B cell (primary cell): Measurements from ENCODE around the gene CRELD2. TPM values are rescaled to one million over a fixed set of nuclear protein-coding genes. Genes with fewer than 3 reads are reported as not detected.

Source experiments
- ATAC-seq: fragments of 200-7000 bp; cut with Tn5 transposase; one replicate; pipeline ENCODE4 v1.10.0; 2021; ENCODE audit warnings: low read depth, mild to moderate bottlenecking, moderate number of reproducible peaks, moderate library complexity
- CTCF ChIA-PET: fragments of 350-600 bp; sonication (Branson Sonifier 250); formaldehyde crosslinking; loops from one replicate; lab custom pipeline; 2021; ENCODE audit warnings: antibody characterized with exemption, inconsistent platforms; lab: Charles Lee
- POLR2A ChIA-PET: fragments of 350-600 bp; sonication (Branson Sonifier 250); formaldehyde crosslinking; loops from one replicate; lab custom pipeline; 2021; ENCODE audit warnings: antibody characterized with exemption; lab: Charles Lee
- DNase-seq: peaks from one replicate; pipeline ENCODE4 v3.0.0; 2013
- H2AFZ ChIP-seq: 2 replicates; pipeline ENCODE4 v1.6.1; 2012; ENCODE audit warnings: mild to moderate bottlenecking, low read depth, low read length; ENCODE audit not compliant: insufficient read depth, poor library complexity, severe bottlenecking
- H3K27ac ChIP-seq, 2 donors: 1 replicate in 1 of 2; 2 replicates in 1 of 2; pipeline ENCODE4 v1.5.1; 2012 to 2013; ENCODE audit warnings: low read length in 2 of 2, mild to moderate bottlenecking in 2 of 2, moderate library complexity in 1 of 2
- H3K27me3 ChIP-seq, 4 experiments: fragments of 200-600 bp in 1 of 4; sonication (generic) in 1 of 4; replicated peaks in 1 of 4; 1 replicate in 2 of 4; 2 replicates in 2 of 4; pipeline versions ENCODE4 v1.6.1 to v1.7.0; 2013 to 2016; ENCODE audit warnings: low read length in 3 of 4, mild to moderate bottlenecking in 2 of 4, mixed read lengths in 1 of 4, moderate library complexity in 1 of 4; ENCODE audit not compliant: insufficient read depth in 4 of 4, control insufficient read depth in 3 of 4; ENCODE audit errors: control extremely low read depth in 1 of 4
- H3K36me3 ChIP-seq, 2 experiments: replicated peaks in 1 of 2; 1 replicate in 1 of 2; 2 replicates in 1 of 2; pipeline versions ENCODE4 v1.6.1 to v1.7.1; 2013; ENCODE audit warnings: low read length in 1 of 2; ENCODE audit not compliant: insufficient read depth in 2 of 2, control insufficient read depth in 1 of 2; ENCODE audit errors: control extremely low read depth in 1 of 2, extremely low read depth in 1 of 2
- H3K4me1 ChIP-seq, 2 donors: fragments of 200-600 bp in 1 of 2; sonication (generic) in 1 of 2; 1 replicate in 1 of 2; 2 replicates in 1 of 2; pipeline versions ENCODE4 v1.5.1 to v1.6.1; 2013 to 2017; ENCODE audit warnings: low read length in 2 of 2; ENCODE audit not compliant: control insufficient read depth in 2 of 2, insufficient read depth in 2 of 2
- H3K4me2 ChIP-seq: replicated peaks from 2 replicates; pipeline ENCODE3; 2012; ENCODE audit warnings: mild to moderate bottlenecking, low read depth, low read length; ENCODE audit not compliant: poor library complexity, severe bottlenecking
- H3K4me3 ChIP-seq, 5 experiments: fragments of 200-600 bp in 1 of 5; sonication (generic) in 1 of 5; 1 replicate in 3 of 5; 2 replicates in 2 of 5; pipeline versions ENCODE4 v1.5.1 to v1.7.0; 2011 to 2016; ENCODE audit warnings: low read length in 4 of 5, mild to moderate bottlenecking in 4 of 5, low read depth in 2 of 5, control low read depth in 1 of 5, moderate library complexity in 1 of 5; ENCODE audit not compliant: insufficient read depth in 1 of 5; ENCODE audit errors: control extremely low read depth in 1 of 5, extremely low read depth in 1 of 5
- H3K79me2 ChIP-seq: fragments of 200-600 bp; sonication (generic); one replicate; pipeline ENCODE4 v1.6.0; 2016; ENCODE audit warnings: low read length; ENCODE audit not compliant: control insufficient read depth, insufficient read depth
- H3K9ac ChIP-seq: fragments of 200-600 bp; sonication (generic); 2 replicates; pipeline ENCODE4 v1.6.1; 2017; ENCODE audit warnings: mild to moderate bottlenecking, low read length, moderate library complexity
- H3K9me3 ChIP-seq, 3 donors: one replicate each; pipeline versions ENCODE4 v1.6.1 to v1.7.1; 2013; ENCODE audit warnings: low read length in 2 of 3; ENCODE audit not compliant: control insufficient read depth in 2 of 3, insufficient read depth in 1 of 3; ENCODE audit errors: control extremely low read depth in 1 of 3
- H4K20me1 ChIP-seq: 2 replicates; pipeline ENCODE4 v1.6.0; 2012; ENCODE audit warnings: mild to moderate bottlenecking, low read length; ENCODE audit not compliant: insufficient read depth, control insufficient read depth, poor library complexity, severe bottlenecking
- H3K27ac Mint-ChIP-seq: one replicate; pipeline ENCODE4 v1.8.0; 2021; ENCODE audit warnings: mixed read lengths
- H3K27me3 Mint-ChIP-seq: one replicate; pipeline ENCODE4 v1.8.0; 2021; ENCODE audit warnings: mixed read lengths
- H3K4me1 Mint-ChIP-seq: one replicate; pipeline ENCODE4 v1.8.0; 2021; ENCODE audit warnings: mixed read lengths
- H3K4me3 Mint-ChIP-seq: one replicate; pipeline ENCODE4 v1.8.0; 2021; ENCODE audit warnings: mixed read lengths
- H3K9me3 Mint-ChIP-seq: one replicate; pipeline ENCODE4 v1.8.0; 2022; ENCODE audit warnings: mixed read lengths; ENCODE audit not compliant: insufficient read depth
- CTCF ChIP-seq: fragments of 200-600 bp; IDR thresholded peaks from one replicate; pipeline ENCODE4 v1.8.0; 2022; ENCODE audit warnings: antibody characterized with exemption, mild to moderate bottlenecking
- EZH2 ChIP-seq: IDR thresholded peaks from 2 replicates; pipeline ENCODE4 v1.6.1; 2012; ENCODE audit warnings: borderline replicate concordance, low read depth, mild to moderate bottlenecking, moderate library complexity, low read length; ENCODE audit not compliant: insufficient read depth, poor library complexity, severe bottlenecking
- WGBS: methylation state at CpG from one replicate; pipeline ENCODE4 v1.1.5; 2013; ENCODE audit warnings: missing lambda C conversion rate; ENCODE audit not compliant: insufficient coverage; 5-methylcytosine and 5-hydroxymethylcytosine counted together
- intact Hi-C: fragments of 100-400 bp; cut with micrococcal nuclease; formaldehyde crosslinking; loops from one replicate; pipeline ENCODE4 v1.10.0; 2022
- polyA plus RNA-seq: library from polyadenylated mRNA; depleted of rRNA; stranded (reverse); fragments of >200 nt; gene quantifications from 2 replicates; pipeline ENCODE4 v1.2.3, GENCODE V29; 2012
- total RNA-seq, 2 donors: library from RNA; stranded (reverse); fragments of 120-200 nt in 1 of 2; gene quantifications; 1 replicate in 1 of 2; 2 replicates in 1 of 2; pipeline versions ENCODE4 v1.2.3 to v1.2.4, GENCODE V29; 2013 to 2022

CRELD2 gene
- total and polyA plus RNA-seq, 2 donors (not counting 1 experiment from before 2014, with no cell fraction given), result 35.9 to 41.9 TPM

- DNase-seq (peak; percentile 93), ATAC-seq (peak; percentile 37)
- CTCF ChIA-PET, result interaction anchor here (0.6 to 5.0 kb wide), 14 partner anchors 22 to 308 kb away, joined by 3 to 127 read pairs (median 12); partner anchors contain the start of gene PIM3
- POLR2A ChIA-PET, result interaction anchor here (0.6 to 4.6 kb wide), 8 partner anchors 22 to 261 kb away, joined by 4 to 75 read pairs (median 20); partner anchors contain the start of gene PIM3
- Histone ChIP-seq H2AFZ (peak overlapping the region; percentile 44), H3K9me3 (peaks cover 0 to 11% (median 0%) of the 10 kb centered on the region in 3 donors), H3K27ac (peak overlapping the region; percentile 94 to 97), H3K4me1 (peaks cover 67 to 79% of the 10 kb centered on the region in 2 donors), H3K4me2 (peak overlapping the region; percentile 82), H3K27me3 (no peaks in the 10 kb centered on the region), H3K36me3 (no peaks in the 10 kb centered on the region), H4K20me1 (no peaks in the 10 kb centered on the region), H3K4me3 (peak overlapping the region in 4 of 5 experiments; percentile 21 to 50 (median 30)), H3K79me2 (peaks cover 13% of the 10 kb centered on the region), H3K9ac (peak overlapping the region; percentile 47)
- no peaks in the 10 kb centered on the region for H3K9me3 Mint-ChIP-seq
- peak overlapping the region; percentile 95 for H3K27ac Mint-ChIP-seq
- WGBS, result 3% methylated on average over 74 of the region's 75 CpGs
- peaks cover 62% of the 10 kb centered on the region for H3K4me1 Mint-ChIP-seq
- H3K27me3 Mint-ChIP-seq, result no peaks in the 10 kb centered on the region
- intact Hi-C loops, result loop anchor here (5.0 kb wide), 2 partner anchors 102 to 278 kb away; partner anchors contain the start of gene BRD1
- TF ChIP-seq EZH2, result no peak
- peak; percentile 81 for TF ChIP-seq CTCF
- H3K4me3 Mint-ChIP-seq, result peak overlapping the region; percentile 77
Observed at GRCh38 chr22:49929211-49929979, 11.0 kb downstream of the CRELD2 start.
